Astrocyte (in vitro differentiated cells and primary cell): ENCODE data around the gene SMCO1.

ENCODE experiments used
- CTCF ChIP-seq: IDR thresholded peaks from 2 replicates; pipeline ENCODE4 v1.5.1; 2011; ENCODE audit warnings: low read depth, mild to moderate bottlenecking, inconsistent platforms, low read length, moderate library complexity; ENCODE audit not compliant: insufficient read depth
- EZH2 ChIP-seq: IDR thresholded peaks from 2 replicates; pipeline ENCODE4 v1.6.1; 2012; ENCODE audit warnings: mild to moderate bottlenecking, low read length, inconsistent platforms; ENCODE audit not compliant: insufficient read depth

- TF ChIP-seq CTCF: no peak
- TF ChIP-seq EZH2: no peak
Measured at GRCh38 chr3:196519718-196520082, 4.6 kb upstream of the SMCO1 start.
